NCI-H128 (cell line): ENCODE results near the gene CSNK2A1.
"Not testable (repeated sequence)": the region's sequence is repeated elsewhere in the genome, so short reads cannot be mapped to it uniquely, and the experiment has no call there.

ENCODE experiments used
- DNase-seq: peaks from one replicate; lab custom pipeline; 2025; ENCODE audit not compliant: unreplicated experiment; lab: John Stamatoyannopoulos, UW

The CSNK2A1 gene

GRCh38 chr20:461254-462198, 82.1 kb downstream of the CSNK2A1 start:
- DNase-seq = no peak

DNA sequence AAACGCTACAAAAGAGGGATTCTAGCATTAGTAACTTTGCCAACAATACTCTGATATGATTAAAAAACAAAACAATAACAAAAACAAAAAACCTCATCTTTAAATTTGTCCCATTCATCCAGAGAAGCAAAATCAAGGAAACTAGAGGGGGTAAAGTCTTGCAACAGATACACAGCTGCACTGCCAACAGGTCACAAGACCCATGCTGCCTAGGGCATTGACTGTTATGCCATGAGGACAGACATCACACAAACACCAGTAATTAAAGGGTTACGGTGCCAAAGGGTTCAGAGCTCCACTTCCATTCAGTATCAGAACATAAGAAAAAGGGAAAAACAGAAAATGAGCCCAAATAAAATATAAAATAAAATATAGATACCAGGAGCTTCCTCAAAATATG, 82.9 kb downstream of the CSNK2A1 start:
- DNase-seq = no peak

DNA sequence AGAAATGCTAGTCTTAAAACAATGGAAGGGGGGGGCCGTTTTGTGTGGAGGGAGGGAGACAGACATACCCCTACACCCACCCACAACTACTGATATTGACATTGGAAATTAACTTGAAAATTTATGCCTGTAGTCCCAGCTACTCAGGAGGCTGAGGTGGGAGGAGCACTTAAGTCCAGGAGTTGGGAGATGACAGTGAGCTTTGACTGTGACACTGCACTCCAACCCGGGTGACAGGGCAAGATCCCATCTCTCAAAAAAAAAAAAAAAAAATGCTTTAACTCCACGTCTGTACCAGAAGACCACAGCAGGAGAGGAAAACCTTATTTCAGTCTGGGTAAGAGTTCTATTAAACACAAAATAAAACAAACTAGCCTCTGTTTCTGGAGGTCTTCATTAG, 83.4 kb downstream of the CSNK2A1 start:
- no peak for DNase-seq

- no peak for DNase-seq
Measured at GRCh38 chr20:458776-459175, 84.8 kb downstream of the CSNK2A1 start.

DNA sequence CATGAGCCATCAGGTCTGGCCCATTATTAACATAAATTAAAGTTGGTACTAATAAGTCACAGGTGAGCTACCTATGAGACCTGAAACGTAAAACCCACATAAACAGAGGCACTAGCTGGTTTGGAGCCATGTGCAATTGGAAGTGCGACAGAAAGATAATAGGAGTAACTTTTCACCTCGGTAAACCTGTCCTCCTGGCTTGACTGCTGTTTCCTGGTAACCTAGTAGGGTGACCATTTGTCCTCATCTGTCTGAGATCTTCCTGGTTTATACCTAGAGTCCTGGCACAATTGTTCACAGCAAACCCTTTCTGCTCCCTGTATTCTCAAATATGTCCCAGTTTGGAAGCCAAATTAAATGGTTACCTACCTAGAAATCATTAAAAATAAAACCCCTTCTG, 88.6 kb downstream of the CSNK2A1 start:
- no peak for DNase-seq

DNA sequence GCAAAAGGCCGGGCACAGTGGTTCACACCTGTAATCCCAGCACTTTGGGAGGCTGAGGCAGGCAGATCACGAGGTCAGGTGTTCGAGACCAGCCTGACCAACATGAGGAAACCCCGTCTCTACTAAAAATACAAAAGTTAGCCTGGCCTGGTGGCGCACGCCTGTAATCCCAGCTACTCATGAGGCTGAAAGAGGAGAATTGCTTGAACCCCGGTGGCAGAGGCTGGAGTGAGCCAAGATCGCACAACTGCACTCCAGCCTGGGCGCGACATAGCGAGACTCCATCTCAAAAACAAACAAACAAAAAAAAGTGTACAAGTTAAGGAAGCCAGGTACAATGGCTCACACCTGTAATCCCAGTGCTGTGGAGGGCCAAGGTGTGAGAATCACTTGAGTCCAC, 91.6 kb downstream of the CSNK2A1 start:
- DNase-seq = not testable (repeated sequence)

DNA sequence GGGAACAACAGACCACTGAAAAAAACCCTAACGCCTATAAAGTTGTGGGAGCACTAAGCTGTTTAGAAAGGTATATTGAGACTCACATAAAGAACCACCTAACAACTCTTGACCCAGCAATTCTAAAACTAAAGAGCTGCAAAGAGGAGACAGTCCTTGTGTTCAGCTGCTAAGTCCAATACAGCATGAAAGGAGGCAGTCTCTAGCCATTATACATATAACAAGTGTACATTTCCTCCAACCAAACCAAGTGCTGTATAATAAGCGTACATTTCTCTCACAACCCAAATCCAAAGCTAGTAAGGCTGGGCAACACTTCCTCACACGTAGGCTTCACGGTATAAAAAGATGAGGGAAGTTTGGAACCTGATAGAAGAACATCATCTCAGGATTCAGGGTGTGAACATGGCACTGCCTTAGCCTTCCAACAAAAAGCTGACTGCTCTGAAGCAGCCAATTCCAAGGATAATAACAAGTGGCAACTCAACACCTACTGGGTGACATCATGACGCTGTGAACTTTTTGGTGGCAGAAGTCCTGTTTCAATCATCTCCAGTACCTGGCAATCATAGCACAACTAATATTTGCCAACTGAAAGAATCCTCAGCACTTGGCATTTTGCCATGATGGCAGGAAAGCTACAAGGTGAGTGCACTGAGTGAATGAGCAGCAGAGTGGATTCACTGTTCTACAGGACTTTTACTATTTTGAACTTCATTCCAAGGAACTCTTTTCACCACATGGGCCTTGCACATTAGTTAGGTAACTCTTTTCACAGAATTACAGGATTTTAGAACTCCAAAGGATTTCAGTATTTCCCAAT, 97.9 kb downstream of the CSNK2A1 start:
- no peak for DNase-seq

DNA sequence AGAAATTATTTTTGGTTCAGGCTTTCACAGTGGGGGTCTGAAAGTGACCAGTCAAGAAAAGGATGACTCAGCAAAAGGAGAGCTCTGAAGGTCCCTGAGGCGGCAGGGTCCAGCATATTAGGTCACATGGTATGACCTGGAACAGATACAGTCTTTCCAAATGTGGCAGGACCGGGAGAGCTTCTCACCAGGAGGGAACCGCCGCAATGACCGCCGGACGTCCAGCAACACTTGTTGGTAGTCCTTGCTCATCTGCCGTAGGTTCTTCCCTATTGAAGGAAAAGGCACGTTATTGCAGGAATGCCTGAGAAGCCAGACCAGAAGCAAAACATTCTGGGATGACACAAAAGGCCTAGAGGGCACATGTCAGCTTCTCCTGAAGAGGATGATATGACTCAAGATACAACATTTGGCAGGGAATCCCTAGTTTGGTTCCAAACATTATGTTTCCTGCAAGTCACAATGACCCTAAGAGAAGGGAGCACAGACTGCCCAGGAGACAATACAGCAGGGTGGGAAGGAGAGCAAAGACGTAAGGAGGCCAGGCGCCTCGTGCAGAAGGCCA, 98.6 kb downstream of the CSNK2A1 start:
- DNase-seq = no peak

DNA sequence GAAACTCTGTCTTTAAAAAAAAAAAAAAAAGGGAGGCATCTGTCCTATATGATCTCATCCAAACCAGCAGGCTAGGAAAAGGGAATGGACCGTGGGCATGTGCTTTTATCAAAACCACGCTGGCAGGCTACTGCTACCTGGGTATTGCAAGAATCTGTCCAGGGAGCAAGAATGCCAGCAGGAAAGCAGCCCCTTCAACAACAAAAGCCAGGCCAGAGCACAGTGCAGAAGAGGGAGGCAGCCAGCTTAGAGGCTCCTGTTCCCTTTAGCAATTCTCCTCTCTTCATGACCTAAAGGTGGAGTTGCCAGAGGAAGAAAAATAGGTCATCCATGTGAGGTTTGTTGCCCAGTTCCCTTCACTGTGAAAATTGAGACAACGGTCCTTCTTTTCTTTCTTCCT, 99.5 kb downstream of the CSNK2A1 start:
- no peak for DNase-seq

DNA sequence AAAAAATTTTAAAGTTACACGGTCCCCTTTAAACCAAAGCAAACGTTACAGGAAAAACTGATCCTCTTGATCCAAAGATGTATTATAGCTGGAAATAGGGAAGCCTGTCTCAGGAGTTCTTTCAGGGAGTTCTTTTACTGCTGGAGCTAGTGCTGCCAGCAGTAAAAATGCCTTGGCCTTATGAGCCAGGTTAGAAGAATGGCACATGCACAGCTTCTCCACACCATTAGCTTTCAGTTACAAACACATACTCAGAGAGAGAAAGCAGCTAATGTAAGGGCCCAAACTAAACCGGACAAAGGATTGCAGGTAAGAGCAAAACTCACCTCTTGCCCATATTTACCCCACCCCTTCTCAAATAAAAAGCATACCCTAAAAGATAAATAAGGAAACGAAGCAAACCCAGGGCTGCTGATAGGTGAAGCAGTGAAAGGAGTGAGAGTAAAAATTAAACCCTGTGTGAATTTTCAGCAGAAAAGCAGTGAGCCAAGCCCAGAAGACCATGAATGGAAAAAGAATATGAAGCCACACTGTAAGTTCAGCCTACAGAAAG, 100.3 kb downstream of the CSNK2A1 start:
- DNase-seq = no peak

DNA sequence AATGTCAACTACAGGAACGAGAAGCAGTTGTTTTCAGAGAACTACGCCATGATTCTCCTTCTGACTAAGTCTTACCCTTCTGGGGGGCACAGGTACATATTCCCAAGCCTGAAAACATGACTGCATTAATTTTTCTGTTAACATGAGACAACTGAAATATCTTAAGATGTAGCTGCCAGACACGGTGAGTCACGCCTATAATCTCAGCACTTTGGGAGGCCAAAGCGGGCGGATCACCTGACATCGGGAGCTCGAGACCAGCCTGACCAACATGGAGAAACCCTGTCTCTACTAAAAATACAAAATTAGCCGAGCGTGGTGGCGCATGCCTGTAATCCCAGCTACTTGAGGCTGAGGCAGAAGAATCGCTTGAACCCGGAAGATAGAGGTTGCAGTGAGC, 103.0 kb downstream of the CSNK2A1 start:
- no peak for DNase-seq

DNA sequence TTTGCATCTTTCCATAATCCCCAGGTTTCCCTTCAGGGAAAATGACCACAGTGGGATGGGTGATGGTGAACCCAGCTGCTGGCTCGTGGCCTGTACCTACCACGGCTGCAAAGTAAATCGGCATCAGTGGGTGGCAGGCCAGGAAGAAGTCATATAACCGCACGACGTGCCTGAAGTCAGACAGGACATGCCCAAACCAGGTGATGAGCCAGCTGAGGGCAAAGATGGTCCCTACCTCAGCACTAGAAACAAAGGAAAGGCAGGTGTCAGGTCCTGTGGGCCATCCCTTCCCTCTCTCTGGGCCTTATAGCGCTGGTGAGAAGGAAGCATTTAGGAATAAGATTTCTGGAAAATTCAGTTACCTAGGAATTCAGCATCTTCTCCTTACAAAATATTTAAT, 103.4 kb downstream of the CSNK2A1 start:
- no peak for DNase-seq

GRCh38 chr20:438571-439469, 104.8 kb downstream of the CSNK2A1 start:
- DNase-seq = no peak

DNA sequence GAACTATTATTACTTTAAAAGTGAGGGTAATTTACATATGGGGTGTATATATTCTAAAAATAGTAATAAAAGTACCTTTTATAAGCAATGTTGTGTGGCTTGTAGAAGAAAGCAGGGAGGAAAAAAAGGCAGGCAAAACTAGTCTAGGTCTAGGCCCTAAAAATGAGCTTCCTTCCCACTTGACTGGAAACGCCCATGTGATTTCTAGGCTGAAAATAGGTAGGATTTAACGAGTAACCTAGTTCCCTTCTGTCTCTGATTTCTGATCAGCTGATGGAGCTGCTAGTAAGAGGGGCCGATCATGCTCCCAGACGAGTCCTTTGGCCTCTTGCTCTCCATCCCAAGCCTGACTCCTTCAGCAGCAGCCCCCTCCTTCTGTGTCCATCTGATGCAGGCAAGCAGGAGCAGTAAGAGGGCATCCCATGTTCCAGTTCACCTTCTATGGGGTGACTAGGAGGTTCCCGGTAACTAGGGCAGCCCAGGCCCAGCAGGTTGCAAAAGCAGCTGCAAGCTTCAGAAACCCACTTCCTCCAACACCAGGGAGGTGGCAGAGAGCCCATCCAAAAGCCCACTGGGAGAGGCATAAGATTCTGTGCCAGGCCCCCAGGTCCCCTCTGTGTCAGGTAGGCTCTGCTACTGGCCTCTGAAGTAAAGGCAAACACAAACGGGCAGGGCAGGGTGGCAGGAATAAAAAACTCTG, 105.7 kb downstream of the CSNK2A1 start:
- DNase-seq = no peak

- no peak for DNase-seq
Measured at GRCh38 chr20:436476-436875, 107.1 kb downstream of the CSNK2A1 start.

DNA sequence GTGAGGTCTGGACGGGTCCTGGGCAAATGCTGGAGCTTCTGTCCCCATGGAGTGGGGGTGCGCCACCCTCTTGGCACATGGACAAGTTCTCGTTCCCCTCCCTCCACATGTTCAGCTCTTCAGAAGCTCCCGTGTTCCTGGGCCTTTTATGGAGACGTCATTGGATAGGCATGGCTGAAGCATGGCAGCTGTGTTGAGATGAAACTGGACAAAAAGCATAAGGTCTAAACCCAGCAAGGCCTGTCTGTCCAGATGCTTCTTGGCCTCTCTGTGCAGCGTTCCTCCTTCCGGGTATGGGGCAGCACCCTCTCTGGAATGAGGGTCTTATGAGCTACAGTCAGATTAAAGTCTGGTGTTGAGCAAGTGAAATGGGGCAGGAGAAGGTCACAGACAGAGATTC, 108.0 kb downstream of the CSNK2A1 start:
- no peak for DNase-seq

GRCh38 chr20:434661-435419, 108.8 kb downstream of the CSNK2A1 start:
- DNase-seq = no peak

GRCh38 chr20:434221-434620, 109.4 kb downstream of the CSNK2A1 start:
- no peak for DNase-seq

GRCh38 chr20:433300-433975, 110.2 kb downstream of the CSNK2A1 start:
- no peak for DNase-seq
